GM12878 (cell line): ENCODE data around the gene S100A14.

Experiments used
- BMI1 ChIP-seq: fragments of 450-650 bp; IDR thresholded peaks from 2 replicates; pipeline ENCODE4 v1.6.1; 2016; ENCODE audit warnings: mild to moderate bottlenecking, moderate library complexity, borderline replicate concordance
- SP1 ChIP-seq: IDR thresholded peaks from one replicate; pipeline ENCODE4 v1.6.1; 2011; ENCODE audit warnings: low read depth, low read length
- TF ChIP-seq, protein P1 (sequence below): fragments of 150-350 bp; IDR thresholded peaks from 2 replicates; pipeline ENCODE4 v1.6.1; 2016; ENCODE audit warnings: low read depth, low read length
- TF ChIP-seq, protein P2 (sequence below), 3 experiments: IDR thresholded peaks in 2 of 3; conservative IDR thresholded peaks in 1 of 3; 2 replicates each; pipeline ENCODE4 v1.5.1; 2011; ENCODE audit warnings: low read depth in 3 of 3, low read length in 3 of 3, mild to moderate bottlenecking in 3 of 3, control low read depth in 2 of 3, moderate library complexity in 2 of 3, inconsistent platforms in 1 of 3, mixed read lengths in 1 of 3; ENCODE audit not compliant: control insufficient read depth in 2 of 3, insufficient read depth in 1 of 3; ENCODE audit errors: extremely low read depth in 1 of 3

DNA sequence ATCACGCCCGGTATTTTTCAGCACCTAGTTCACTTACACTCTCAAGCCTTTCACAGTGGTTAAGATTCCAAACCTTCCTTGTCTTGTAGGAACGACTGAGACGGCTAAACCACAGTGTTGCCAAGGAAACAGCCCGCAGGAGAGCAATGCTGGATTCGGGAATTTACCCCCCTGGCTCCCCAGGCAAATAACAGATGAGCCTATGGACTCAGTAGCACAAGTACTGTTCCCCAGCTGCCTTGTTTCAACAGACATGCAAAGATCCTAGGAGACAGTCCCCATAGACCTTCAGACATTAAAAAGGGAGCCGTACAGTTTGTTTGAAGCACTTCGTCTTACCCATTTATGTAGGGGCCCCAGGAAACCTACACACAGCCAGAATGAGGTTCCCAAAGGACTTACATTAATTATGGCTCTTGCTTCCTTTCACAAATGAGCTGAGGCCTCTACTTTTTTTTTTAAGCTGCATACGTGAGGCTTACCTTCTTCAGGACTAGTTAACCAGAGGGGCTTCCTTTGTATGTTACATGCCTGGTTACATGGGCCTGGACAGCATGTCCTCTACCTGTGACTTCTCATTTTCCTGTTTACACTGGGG, 45.1 kb upstream of the S100A14 start:
- TF ChIP-seq, protein P1, sequence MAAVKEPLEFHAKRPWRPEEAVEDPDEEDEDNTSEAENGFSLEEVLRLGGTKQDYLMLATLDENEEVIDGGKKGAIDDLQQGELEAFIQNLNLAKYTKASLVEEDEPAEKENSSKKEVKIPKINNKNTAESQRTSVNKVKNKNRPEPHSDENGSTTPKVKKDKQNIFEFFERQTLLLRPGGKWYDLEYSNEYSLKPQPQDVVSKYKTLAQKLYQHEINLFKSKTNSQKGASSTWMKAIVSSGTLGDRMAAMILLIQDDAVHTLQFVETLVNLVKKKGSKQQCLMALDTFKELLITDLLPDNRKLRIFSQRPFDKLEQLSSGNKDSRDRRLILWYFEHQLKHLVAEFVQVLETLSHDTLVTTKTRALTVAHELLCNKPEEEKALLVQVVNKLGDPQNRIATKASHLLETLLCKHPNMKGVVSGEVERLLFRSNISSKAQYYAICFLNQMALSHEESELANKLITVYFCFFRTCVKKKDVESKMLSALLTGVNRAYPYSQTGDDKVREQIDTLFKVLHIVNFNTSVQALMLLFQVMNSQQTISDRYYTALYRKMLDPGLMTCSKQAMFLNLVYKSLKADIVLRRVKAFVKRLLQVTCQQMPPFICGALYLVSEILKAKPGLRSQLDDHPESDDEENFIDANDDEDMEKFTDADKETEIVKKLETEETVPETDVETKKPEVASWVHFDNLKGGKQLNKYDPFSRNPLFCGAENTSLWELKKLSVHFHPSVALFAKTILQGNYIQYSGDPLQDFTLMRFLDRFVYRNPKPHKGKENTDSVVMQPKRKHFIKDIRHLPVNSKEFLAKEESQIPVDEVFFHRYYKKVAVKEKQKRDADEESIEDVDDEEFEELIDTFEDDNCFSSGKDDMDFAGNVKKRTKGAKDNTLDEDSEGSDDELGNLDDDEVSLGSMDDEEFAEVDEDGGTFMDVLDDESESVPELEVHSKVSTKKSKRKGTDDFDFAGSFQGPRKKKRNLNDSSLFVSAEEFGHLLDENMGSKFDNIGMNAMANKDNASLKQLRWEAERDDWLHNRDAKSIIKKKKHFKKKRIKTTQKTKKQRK, result no peak
- TF ChIP-seq SP1, result no peak
- no peak for TF ChIP-seq BMI1
- TF ChIP-seq, protein P2, sequence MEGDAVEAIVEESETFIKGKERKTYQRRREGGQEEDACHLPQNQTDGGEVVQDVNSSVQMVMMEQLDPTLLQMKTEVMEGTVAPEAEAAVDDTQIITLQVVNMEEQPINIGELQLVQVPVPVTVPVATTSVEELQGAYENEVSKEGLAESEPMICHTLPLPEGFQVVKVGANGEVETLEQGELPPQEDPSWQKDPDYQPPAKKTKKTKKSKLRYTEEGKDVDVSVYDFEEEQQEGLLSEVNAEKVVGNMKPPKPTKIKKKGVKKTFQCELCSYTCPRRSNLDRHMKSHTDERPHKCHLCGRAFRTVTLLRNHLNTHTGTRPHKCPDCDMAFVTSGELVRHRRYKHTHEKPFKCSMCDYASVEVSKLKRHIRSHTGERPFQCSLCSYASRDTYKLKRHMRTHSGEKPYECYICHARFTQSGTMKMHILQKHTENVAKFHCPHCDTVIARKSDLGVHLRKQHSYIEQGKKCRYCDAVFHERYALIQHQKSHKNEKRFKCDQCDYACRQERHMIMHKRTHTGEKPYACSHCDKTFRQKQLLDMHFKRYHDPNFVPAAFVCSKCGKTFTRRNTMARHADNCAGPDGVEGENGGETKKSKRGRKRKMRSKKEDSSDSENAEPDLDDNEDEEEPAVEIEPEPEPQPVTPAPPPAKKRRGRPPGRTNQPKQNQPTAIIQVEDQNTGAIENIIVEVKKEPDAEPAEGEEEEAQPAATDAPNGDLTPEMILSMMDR (IDR thresholded peaks at IDR 0.05 in 2 of 3, conservative IDR thresholded peaks at IDR 0.05 in 1 of 3; ENCODE audit: control insufficient read depth in 2 of 3, extremely low read depth in 1 of 3, insufficient read depth in 1 of 3, low read depth in 3 of 3, low read length in 3 of 3), result no peak
